ENCODE data around the gene SKAP1.

The SKAP1 gene

GRCh38 chr17:48134912-48135480 is 295.0 kb downstream of the SKAP1 start:
- DNase-seq = no peak

GRCh38 chr17:48132385-48132784 is 297.6 kb downstream of the SKAP1 start:
- DNase-seq = no peak

GRCh38 chr17:48131216-48131824 is 298.7 kb downstream of the SKAP1 start:
- DNase-seq = peak; percentile 68

DNA sequence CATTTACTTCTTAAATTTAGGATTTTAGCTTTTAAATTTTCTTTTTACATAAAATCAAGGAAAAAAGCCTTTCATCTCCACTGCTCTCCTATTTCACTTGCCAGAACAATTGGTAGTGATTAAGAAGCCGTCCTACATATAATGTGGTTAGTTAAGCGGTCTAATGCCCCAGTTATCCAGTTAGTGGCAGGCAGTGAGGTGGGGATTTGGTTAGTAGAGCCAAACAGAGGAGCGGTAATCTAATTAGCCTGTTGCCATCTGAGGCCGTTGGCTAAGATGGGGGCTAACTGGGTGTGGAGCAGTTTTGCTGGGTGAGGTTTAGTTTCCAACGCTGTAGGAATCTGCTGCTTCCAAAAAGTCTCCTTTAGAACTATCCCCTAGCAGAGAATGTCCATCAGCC is 300.0 kb downstream of the SKAP1 start:
- DNase-seq = no peak

DNA sequence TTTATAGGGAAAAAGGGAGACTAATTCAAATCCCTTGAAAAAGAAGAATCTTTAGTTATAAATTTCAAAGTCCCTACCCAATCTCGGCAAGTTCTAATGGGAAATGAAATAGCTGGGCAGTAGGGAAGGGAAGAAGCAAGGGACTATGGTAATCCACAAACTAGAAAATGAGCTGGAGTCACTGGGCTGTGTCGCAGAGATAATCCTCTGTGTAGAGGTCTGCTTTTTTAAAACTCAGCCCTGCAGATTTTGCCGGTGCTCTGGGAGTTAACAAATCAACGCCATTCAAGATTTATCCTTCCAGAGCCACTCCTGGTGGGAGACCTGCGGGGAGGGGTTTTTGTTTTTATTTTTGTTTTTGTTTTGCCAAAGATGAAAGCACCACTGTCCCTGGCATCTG is 301.6 kb downstream of the SKAP1 start:
- no peak for DNase-seq

DNA sequence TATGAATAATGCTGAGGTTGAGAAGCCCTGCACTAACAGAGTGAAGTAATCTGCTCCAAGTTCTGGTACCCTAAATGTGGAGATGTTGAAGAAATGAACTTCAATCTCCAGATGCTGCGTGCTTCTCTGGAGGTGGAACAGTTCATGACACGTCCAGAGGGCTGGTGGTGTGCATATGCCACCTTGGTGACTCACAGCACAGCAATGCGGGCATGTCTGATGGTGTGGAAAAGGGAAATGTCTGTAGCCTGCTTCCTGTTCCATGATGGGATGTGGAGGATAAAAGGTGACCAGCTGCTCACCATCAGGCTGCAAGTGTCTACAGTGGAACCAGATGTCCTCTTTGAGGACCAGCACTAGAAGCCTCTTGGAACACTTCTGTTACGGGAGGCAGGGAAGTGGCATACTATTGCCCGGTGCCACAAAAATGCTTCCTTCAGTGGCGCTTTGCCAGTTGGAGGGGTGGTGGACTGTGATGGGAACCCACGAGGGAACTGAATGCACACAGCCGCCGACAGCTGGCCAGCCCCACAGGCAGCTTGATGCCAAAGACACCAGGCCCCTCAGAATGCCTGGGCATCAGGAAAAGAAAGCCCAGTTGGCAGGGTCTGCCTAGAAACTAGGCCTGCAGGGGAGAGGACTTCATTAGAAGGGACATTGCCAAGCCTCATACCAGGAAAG is 302.5 kb downstream of the SKAP1 start:
- no peak for DNase-seq

- no peak for DNase-seq
These were observed 303.5 kb downstream of the SKAP1 start for GRCh38 chr17:48126532-48126850.

GRCh38 chr17:48125829-48126531 is 304.0 kb downstream of the SKAP1 start:
- DNase-seq = no peak

- DNase-seq = no peak
These were observed 306.1 kb downstream of the SKAP1 start for GRCh38 chr17:48123776-48124388.

DNA sequence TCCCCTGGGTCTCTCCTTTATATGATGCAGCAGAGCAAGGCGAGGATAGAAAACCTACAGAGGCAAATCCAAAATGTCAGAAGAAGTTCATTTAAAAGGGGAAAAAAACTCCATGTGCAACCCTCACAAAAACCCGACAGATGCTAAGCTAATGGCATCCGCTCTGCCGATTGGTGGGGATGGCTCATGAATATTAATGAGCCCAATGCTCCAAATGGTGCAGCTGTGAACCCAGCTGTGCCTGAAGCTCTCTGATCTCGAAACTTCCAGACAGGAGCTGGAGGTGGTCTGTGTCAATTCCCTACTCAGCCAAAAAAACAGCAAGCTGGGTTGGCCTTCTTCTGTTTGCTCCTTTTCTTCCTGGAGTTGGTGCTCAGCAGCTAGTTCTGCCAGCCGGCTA is 306.9 kb downstream of the SKAP1 start:
- no peak for DNase-seq

DNA sequence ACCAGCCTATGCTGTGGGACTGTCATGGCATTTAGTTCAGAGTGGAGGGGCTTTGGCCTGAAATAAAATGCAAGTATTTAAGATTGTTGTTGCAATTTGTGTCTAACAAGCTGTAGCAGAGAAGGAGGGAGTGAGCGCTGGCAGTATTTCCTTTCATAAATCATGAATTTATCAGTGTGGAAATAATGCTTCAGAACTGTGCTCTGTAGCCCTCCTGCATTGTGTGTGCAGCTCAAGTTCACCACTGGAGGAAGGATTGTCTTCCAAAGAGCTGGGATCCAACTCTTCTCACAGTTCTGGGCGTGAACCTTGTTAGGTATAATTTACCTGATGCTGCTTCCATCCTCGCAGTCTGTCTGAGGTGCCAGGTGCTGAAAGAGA is 307.4 kb downstream of the SKAP1 start:
- no peak for DNase-seq

- DNase-seq = no peak
These were observed 307.9 kb downstream of the SKAP1 start for GRCh38 chr17:48121923-48122664.

DNA sequence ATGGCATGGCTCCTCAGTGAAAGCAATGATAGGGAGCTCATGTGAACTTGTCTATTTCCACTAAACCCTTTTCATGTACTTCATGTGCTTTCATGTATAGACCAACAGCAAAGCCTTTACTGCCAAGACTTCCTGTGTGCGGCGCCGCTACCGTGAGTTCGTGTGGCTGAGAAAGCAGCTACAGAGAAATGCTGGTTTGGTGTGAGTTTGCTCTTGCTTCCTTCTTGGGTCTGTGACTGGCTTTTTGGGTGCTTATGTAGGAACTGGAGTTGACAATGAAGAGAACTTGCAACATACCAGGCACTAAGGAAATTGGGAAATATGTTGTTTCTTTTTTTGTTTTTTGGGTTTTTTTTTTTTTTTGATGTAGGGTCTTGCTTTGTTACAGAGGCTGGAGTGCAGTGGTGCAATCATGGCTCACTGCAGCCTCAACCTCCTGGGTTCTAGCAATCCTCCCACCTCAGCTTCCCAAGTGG is 316.8 kb downstream of the SKAP1 start:
- no peak for DNase-seq

- no peak for DNase-seq
These were observed 318.1 kb downstream of the SKAP1 start for GRCh38 chr17:48111937-48112241.

GRCh38 chr17:48110761-48111160 is 319.3 kb downstream of the SKAP1 start:
- no peak for DNase-seq

DNA sequence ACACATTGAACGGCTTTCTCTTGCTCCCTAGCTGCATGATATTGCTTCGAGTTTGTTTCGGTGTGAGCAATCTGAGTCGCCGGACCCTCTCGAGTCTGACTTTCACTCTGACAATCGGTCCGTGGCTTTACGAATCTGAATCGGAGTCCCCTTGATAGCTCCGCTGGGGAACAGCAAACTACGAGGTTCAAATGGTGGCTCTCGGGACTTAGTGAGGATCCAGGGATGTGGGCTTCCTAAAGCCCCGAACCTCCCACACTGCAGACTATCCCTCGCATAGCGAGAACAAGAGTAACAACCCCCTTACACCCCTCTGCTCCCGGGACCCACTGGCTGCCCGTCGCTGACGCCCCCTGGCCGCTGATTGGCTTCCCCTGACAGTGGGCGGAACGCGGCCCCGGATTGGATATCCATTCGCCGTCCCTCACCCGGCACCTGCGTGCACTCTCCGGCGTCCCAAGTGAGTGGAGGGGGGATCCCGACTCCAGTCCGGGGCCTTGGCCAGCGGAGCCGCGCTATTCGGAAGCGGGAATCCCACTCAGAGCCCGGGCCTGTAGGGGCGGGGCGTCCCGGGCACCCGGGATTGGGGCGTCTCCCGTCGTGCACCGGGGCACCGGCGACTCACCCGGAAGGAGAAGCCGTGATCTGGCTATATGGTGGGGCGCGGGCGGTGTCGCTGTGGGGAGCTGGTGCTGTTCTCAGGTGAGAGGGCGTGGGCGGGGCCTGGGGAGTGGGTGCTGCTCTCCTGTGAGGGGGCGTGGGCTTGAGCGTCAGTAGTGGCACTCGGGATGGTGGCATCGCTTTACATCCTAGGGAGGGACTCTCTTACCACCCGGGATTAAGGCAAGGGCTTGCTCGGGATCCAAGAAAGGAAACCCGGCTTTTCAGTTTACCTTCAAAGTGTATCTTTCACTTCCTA is 322.6 kb downstream of the SKAP1 start, which contains the start of gene SNX11:
SNX11 (plus strand) TSS at position 630 of the 919 bp plus-strand sequence. CDS start 4,278 bp downstream, outside the sequence.
- DNase-seq = peak; percentile 93

DNA sequence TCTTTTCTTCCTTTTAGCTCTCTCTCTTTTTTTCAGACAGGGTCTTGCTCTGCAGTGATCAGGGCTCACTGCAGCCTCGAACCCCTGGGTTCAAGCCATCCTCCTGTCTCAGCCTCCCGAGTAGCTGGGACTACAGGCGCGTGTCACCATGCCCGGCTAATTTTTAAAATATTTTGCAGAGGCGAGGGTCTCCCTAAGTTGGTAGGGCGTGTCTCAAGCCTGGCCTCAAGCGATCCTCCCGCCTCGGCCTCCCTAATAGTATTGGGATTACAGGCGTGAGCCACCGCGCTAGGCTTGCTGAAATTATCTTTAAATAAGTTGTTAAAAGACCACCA is 323.2 kb downstream of the SKAP1 start:
- no peak for DNase-seq

- no peak for DNase-seq
These were observed 325.6 kb downstream of the SKAP1 start for GRCh38 chr17:48104440-48104839.

GRCh38 chr17:48102798-48103715 is 327.0 kb downstream of the SKAP1 start:
- DNase-seq = no peak

- DNase-seq = no peak
These were observed 327.8 kb downstream of the SKAP1 start for GRCh38 chr17:48102043-48102750.
